ENCODE measurements around the gene GLI3. TPM values are rescaled to one million over a fixed set of nuclear protein-coding genes. Genes with fewer than 3 reads are reported as not detected.

GLI3 gene
- total RNA-seq, 1 experiment from 2014 or later = not detected

DNA sequence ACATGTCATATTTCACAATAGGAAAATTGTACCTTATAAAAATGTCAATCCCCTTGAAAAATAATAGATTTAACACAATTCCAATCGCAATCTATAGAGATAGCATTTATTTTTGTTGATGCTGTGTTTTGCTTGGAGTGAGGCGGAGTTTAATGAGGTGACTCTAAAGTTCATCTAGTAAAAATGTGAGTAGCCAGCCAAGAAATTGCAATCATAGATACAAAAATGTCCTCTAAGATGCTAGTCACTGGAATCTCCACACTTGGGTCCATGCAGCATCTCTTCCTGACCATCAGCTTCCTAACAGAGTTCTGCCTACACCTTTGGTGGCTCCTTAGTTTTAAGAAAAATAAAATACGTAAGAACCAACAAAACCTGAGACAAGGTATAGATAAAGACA lies 44.9 kb downstream of the GLI3 start:
- in situ Hi-C loops (cut with HindIII; ENCODE audit: low sequenced_read_pairs) = no loop called here
- DNase-seq (ENCODE audit: low spot score) = no peak

DNA sequence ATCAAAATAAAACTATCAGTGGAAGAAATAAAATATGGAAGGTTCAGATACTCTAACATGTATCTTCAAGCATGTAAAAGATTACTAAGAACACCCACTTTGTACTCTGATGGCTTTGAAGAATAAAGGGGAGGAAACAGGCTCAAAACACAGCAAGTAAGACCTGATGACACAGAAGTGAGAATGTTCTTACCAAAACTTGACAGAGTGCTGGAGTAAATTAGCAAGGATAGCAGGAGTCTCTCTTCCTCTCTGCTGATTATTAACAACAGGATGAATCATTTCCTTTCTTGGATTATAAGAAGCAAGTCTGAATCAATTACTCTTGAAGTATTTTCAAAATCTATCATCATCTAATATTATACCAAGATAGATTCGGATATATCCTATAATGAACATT lies 47.5 kb downstream of the GLI3 start:
- no peak for DNase-seq (ENCODE audit: low spot score)
- in situ Hi-C loops (cut with HindIII; ENCODE audit: low sequenced_read_pairs) = no loop called here

GRCh38 chr7:42186151-42186550 lies 50.9 kb downstream of the GLI3 start:
- in situ Hi-C loops (cut with HindIII; ENCODE audit: low sequenced_read_pairs) = no loop called here
- DNase-seq (ENCODE audit: low spot score) = no peak

- DNase-seq (ENCODE audit: low spot score) = no peak
- in situ Hi-C loops (cut with HindIII; ENCODE audit: low sequenced_read_pairs) = no loop called here
These were observed 51.3 kb downstream of the GLI3 start for GRCh38 chr7:42185726-42186125.

- in situ Hi-C loops (cut with HindIII; ENCODE audit: low sequenced_read_pairs) = no loop called here
- DNase-seq (ENCODE audit: low spot score) = no peak
These were observed 53.5 kb downstream of the GLI3 start for GRCh38 chr7:42183547-42183946.

DNA sequence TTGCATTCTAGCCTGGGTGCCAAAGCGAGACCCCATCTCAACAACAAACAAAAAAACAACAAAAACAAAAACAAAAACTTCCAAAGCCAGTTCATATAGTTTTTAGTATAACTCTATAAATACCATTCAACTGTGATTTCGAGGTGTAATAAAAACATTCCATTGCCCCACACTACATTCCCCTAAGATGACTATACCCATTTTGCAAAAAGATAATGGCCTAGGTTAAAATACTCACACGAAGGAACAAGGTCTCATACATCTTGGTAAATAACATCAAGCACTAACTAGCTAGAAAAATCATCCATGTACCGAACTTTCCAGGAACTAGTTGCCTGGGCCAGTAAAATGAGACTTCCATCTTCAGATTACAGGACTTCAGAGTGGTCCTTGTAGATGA lies 55.4 kb downstream of the GLI3 start:
- in situ Hi-C loops (cut with HindIII; ENCODE audit: low sequenced_read_pairs) = no loop called here
- no peak for DNase-seq (ENCODE audit: low spot score)

DNA sequence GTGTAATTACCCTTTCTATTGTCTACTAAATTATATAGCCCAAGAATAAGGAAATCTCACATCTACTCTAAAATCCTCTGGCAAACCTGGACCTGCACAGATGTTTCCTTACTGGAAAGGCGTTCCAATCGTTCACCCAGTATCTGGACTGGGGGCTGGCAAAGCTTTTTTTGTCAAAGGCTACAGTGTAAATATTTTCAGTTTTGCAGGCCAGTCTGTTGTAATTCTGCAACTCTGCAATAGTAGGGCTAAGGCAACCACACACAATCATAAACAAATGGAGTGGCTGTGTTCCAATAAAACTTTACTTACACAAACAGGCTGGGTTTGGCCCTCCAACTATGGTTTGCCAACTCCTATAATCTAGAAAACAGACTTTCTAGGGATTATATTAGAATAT lies 56.2 kb downstream of the GLI3 start:
- in situ Hi-C loops (cut with HindIII; ENCODE audit: low sequenced_read_pairs) = no loop called here
- DNase-seq (ENCODE audit: low spot score) = no peak

DNA sequence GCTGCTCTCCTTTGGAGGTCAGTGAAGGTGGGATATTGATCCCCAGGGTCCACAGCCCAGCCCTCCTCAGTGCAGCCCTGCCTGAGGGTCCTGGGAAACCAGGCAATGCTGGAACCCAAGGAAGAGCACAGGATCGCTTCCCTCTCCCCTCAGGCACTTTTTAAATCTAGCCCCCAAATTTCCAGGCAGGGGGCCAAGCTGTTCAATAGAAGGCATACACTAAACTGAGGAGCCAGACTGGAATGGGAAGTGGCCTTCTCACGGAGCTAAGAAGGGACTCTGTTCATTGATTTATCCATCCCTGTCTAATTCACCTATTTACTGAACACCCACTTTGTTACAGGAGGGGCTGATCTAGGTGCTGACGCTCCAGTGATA lies 60.3 kb downstream of the GLI3 start:
- no peak for DNase-seq (ENCODE audit: low spot score)
- in situ Hi-C loops (cut with HindIII; ENCODE audit: low sequenced_read_pairs) = no loop called here

DNA sequence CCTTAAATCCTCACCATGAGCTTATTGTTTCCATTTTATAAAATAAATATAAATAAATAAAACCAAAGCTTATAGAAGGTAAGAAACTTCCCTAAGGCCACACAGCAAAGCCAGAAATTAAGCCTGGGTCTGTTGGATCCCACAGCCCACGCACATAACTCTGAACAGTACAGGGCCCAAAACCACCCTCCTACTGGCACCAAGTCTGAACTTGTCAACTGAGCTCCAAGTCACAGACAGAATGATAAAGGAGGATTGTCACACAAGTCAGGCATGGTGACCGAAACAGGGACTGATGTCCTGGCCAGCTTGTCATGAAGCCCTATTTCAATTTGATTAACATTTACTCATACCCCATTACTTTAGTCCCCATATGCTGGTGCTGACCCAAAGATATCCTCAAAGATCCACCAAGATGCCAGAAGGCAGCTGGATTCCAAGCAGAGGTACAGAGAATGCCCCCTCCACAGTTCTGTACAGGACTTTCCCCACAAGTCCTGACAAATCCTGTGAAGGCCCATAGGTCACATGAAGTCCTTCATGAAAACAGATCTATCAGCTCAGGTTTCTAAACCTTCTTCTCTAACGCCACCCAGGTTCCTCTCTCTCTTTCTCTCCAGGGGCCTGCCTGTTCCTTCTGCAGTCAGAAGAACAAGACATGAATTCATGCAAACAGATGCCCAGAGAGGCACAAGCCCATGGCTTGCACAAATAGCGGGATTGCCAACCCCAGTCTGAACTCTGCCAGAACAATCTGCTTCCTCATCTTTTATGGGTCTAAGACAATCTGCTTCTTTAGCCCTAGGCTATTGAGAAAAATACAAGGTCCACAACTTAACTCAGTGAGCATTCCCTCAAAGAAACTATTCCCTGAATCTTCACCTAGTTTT lies 60.9 kb downstream of the GLI3 start:
- in situ Hi-C loops (cut with HindIII; ENCODE audit: low sequenced_read_pairs) = no loop called here
- peak; percentile 10 for DNase-seq (ENCODE audit: low spot score)

DNA sequence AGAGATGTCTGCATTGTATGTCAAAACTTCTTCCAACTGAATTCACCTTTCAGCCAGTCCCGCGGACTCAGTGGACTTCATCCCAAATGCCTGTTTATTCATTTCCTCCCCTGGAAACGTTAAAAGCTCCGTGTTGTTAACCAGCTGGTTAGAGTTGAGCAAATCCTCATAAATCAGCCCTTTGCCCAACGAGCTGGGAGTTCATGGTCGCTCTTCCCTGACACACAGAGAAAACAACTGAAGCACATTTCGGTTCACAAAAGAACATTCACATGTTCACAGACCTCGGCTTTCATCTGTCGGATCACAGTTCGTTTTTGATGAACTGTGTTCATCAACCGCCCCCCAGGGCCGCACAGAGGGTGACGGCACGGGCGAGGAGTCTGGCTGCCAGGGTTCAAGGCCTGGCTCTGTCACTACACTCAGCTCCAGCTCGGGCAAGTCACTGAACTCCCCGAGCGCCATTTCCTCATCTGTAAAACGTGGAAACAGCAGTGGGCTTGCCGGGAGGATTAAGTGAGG lies 62.6 kb downstream of the GLI3 start:
- in situ Hi-C loops (cut with HindIII; ENCODE audit: low sequenced_read_pairs) = no loop called here
- no peak for DNase-seq (ENCODE audit: low spot score)

DNA sequence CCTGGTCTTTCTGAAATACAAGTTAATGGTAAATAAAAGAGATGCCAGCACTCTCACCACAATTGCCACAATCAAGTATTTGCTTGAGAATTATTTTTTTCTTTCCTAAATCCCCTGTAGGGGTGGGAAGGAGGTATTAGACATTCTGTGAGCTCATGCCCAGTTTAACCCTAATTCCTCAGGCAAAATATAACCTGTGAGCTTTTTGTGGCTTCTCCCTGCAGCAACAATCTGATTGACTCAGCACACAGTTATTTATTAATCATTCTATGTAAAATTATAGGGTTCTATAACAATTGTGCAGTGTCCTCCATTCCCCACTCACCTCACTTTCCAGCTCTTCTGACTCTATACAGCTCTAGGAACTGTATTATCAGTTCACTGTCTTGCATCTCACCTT lies 66.3 kb downstream of the GLI3 start:
- in situ Hi-C loops (cut with HindIII; ENCODE audit: low sequenced_read_pairs) = no loop called here
- DNase-seq (ENCODE audit: low spot score) = no peak

GRCh38 chr7:42168512-42168911 lies 68.5 kb downstream of the GLI3 start:
- in situ Hi-C loops (cut with HindIII; ENCODE audit: low sequenced_read_pairs) = no loop called here
- no peak for DNase-seq (ENCODE audit: low spot score)

GRCh38 chr7:42167631-42168236 lies 69.3 kb downstream of the GLI3 start:
- in situ Hi-C loops (cut with HindIII; ENCODE audit: low sequenced_read_pairs) = no loop called here
- no peak for DNase-seq (ENCODE audit: low spot score)

DNA sequence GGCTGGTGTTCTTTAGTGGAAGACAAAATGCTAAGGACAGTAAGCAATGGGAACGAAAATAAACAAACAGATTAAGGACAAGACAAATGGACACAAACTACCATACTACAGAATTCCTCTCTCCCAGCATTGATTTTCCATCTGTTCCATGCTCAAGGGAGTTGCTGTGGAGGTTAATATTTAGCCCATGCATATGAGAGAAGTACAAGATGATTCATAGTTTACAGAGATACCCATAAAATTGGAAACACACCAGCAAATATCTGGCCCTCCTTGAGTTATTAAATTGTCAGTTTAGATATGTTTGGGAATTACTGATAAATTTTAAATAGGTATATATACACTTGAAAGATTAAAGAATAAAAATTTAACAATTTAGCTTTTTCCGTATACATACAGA lies 69.8 kb downstream of the GLI3 start:
- in situ Hi-C loops (cut with HindIII; ENCODE audit: low sequenced_read_pairs) = no loop called here
- no peak for DNase-seq (ENCODE audit: low spot score)

DNA sequence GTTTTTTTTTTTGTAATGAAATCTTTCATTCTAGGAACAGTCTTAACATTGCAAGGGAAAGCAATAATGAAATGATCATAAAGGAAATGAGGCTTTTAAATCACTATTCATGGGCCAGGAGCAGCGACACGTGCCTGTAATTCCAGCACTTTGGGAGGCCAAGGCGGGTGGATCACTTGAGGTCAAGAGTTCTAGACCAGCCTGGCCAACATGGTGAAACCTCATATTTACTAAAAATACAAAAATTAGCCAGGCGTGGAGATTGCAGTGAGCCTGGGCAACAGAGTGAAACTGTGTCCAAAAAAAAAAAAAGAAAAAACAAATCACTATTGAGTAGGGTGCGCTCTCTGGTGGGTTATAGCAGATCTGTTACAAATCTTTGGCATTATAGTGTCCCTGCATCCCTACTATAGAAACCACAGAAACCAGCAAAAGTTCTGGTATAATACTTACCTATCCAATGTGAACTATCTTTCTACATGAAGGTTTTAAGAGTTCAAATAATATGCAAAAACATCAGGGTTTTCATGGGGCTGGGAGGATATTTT lies 72.1 kb downstream of the GLI3 start:
- no peak for DNase-seq (ENCODE audit: low spot score)
- in situ Hi-C loops (cut with HindIII; ENCODE audit: low sequenced_read_pairs) = no loop called here

DNA sequence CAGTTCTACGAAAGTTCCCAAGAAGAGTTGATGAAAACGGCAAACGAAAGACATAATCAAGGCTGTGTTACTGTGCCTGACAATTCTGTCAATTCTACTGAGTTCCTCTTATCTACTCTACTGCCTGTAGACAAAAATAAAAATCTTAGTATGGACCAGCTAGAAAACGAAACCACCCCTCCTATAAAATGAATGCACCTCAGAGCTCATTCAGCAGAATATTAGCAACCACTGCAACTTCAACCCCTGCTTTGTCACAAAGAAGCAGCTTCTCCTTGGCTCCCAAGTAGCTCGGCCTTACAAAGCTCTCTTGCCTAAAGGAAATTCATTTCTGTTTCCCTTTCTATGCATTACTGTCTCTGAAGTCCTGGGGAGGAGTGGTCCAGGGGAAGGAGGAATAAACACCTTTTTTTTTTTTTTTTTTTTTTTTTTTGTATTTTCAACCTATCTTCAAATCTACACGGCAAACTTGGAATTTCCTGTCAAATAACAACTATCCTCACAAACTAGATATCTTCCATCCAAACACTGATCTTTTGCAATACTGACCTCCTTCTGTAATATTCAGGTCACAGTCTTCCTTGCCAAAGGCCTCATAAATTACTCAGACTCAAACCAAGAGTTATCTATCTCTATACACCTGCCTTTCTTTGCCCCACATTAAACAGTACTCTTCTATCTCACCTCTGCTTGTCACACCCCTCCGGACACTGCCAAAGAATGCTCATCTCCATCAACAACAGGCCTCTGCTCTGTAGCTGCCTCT lies 74.3 kb downstream of the GLI3 start:
- in situ Hi-C loops (cut with HindIII; ENCODE audit: low sequenced_read_pairs) = no loop called here

DNA sequence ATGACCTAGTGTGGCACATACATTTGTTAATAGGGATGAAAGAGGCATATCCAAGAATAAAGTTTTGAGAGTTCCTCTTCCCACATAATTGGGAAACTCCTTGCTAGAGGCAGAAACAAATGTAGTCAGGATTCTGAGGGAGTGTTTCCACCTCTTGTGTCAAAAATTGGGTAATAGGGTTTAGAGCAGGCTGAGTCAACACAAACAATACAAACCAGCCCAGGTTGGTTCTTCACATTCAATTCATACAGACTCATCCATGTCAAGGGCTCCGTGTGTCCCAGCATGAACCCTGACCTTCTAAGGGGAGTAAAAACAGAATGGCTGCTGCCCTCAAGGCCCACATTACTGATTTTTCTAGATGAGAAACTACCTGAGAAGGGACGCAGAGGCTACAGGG lies 75.3 kb downstream of the GLI3 start:
- in situ Hi-C loops (cut with HindIII; ENCODE audit: low sequenced_read_pairs) = no loop called here
- DNase-seq (ENCODE audit: low spot score) = no peak

More for the DNA sequence above, 74.3 kb downstream of the GLI3 start:
- no peak for DNase-seq (ENCODE audit: low spot score)

- in situ Hi-C loops (cut with HindIII; ENCODE audit: low sequenced_read_pairs) = no loop called here
These were observed 75.9 kb downstream of the GLI3 start for GRCh38 chr7:42161110-42161509.

GRCh38 chr7:42159130-42159529 lies 77.9 kb downstream of the GLI3 start:
- DNase-seq (ENCODE audit: low spot score) = no peak
- in situ Hi-C loops (cut with HindIII; ENCODE audit: low sequenced_read_pairs) = no loop called here

More at GRCh38 chr7:42161110-42161509, 75.9 kb downstream of the GLI3 start:
- DNase-seq (ENCODE audit: low spot score) = no peak

All from G401 (cell line).